H1 (cell line): ENCODE measurements around the gene GRK7. TPM values are rescaled to one million over a fixed set of nuclear protein-coding genes. Genes with fewer than 3 reads are reported as not detected.

Source experiments
- CTCF ChIA-PET: fragments of 300-600 bp; sonication (Branson Sonifier 250); formaldehyde crosslinking; loops from one replicate; lab custom pipeline; 2021; ENCODE audit not compliant: partially characterized antibody; lab: Charles Lee
- POLR2A ChIA-PET: fragments of 300-600 bp; sonication (Branson Sonifier 250); formaldehyde crosslinking; loops from one replicate; lab custom pipeline; 2021; ENCODE audit warnings: inconsistent platforms; ENCODE audit not compliant: partially characterized antibody; lab: Charles Lee
- DNase-seq, 2 experiments: peaks; one replicate each; pipeline versions ENCODE4 v3.0.0 to v3.0.0-alpha.2; 2010 to 2022; ENCODE audit warnings: low spot score in 2 of 2, low read depth in 1 of 2, mixed read lengths in 1 of 2
- FAIRE-seq: peaks from 2 replicates; lab custom pipeline; 2011; peaks lifted over from hg19 to GRCh38; lab: Jason Lieb, UNC
- H2AFZ ChIP-seq: 2 replicates; pipeline ENCODE4 v1.8.1; 2012; ENCODE audit warnings: low read length, inconsistent platforms
- H2AK5ac ChIP-seq: 2 replicates; pipeline ENCODE4 v1.6.1; 2013; ENCODE audit warnings: low read depth, low read length
- H2BK120ac ChIP-seq: replicated peaks from 2 replicates; pipeline ENCODE3; 2013; ENCODE audit warnings: low read depth, low read length, inconsistent platforms
- H2BK12ac ChIP-seq: 2 replicates; pipeline ENCODE4 v1.6.1; 2013; ENCODE audit warnings: low read depth, low read length
- H2BK15ac ChIP-seq: 2 replicates; pipeline ENCODE4 v1.6.1; 2013; ENCODE audit warnings: low read length
- H2BK20ac ChIP-seq: 2 replicates; pipeline ENCODE4 v1.6.1; 2013; ENCODE audit warnings: low read length
- H2BK5ac ChIP-seq: 2 replicates; pipeline ENCODE4 v1.6.1; 2013; ENCODE audit warnings: low read depth, low read length
- H3K14ac ChIP-seq: 2 replicates; pipeline ENCODE4 v1.6.1; 2013; ENCODE audit warnings: inconsistent platforms; ENCODE audit not compliant: insufficient read length
- H3K18ac ChIP-seq: 2 replicates; pipeline ENCODE4 v1.6.1; 2013; ENCODE audit warnings: low read length; ENCODE audit errors: extremely low read depth
- H3K23ac ChIP-seq: 2 replicates; pipeline ENCODE4 v1.6.1; 2013; ENCODE audit warnings: inconsistent platforms; ENCODE audit not compliant: insufficient read length
- H3K23me2 ChIP-seq: 2 replicates; pipeline ENCODE4 v1.6.1; 2013; ENCODE audit warnings: low read depth, low read length
- H3K27ac ChIP-seq: 2 replicates; pipeline ENCODE4 v1.6.1; 2011; ENCODE audit warnings: low read depth, low read length, inconsistent platforms
- H3K27me3 ChIP-seq, 4 experiments: replicated peaks in 1 of 4; 1 replicate in 1 of 4; 2 replicates in 3 of 4; pipeline versions ENCODE4 v1.6.1 to v1.8.1; 2011 to 2013; ENCODE audit warnings: low read length in 3 of 4, mild to moderate bottlenecking in 3 of 4, inconsistent platforms in 2 of 4, mixed read lengths in 2 of 4, moderate library complexity in 1 of 4; ENCODE audit not compliant: control insufficient read depth in 3 of 4, insufficient read depth in 3 of 4; ENCODE audit errors: extremely low read depth in 1 of 4
- H3K36me3 ChIP-seq, 4 experiments: 2 replicates each; pipeline versions ENCODE4 v1.6.1 to v1.8.1; 2011 to 2013; ENCODE audit warnings: mild to moderate bottlenecking in 4 of 4, low read length in 3 of 4, moderate library complexity in 2 of 4, control low read depth in 1 of 4, inconsistent platforms in 1 of 4; ENCODE audit not compliant: insufficient read depth in 4 of 4, control insufficient read depth in 2 of 4
- H3K4ac ChIP-seq: replicated peaks from 2 replicates; pipeline ENCODE3; 2013; ENCODE audit warnings: low read length, low read depth, mixed read lengths, inconsistent platforms; ENCODE audit not compliant: insufficient read length
- H3K4me1 ChIP-seq, 4 experiments: replicated peaks in 1 of 4; 1 replicate in 1 of 4; 2 replicates in 3 of 4; pipeline versions ENCODE4 v1.6.1 to v1.8.1; 2011 to 2013; ENCODE audit warnings: low read length in 3 of 4, inconsistent platforms in 2 of 4, mixed read lengths in 1 of 4; ENCODE audit not compliant: insufficient read depth in 4 of 4, control insufficient read depth in 3 of 4
- H3K4me2 ChIP-seq, 2 experiments: 2 replicates each; pipeline versions ENCODE4 v1.6.1 to v1.8.1; 2011 to 2013; ENCODE audit warnings: low read depth in 2 of 2, low read length in 2 of 2, control low read depth in 1 of 2, inconsistent platforms in 1 of 2, mild to moderate bottlenecking in 1 of 2; ENCODE audit not compliant: insufficient read depth in 1 of 2
- H3K4me3 ChIP-seq, 4 experiments: fragments of 200-600, 300-600 bp in 1 of 4; sonication (generic), shearing (Covaris generic), sonication (Bioruptor Twin) in 1 of 4; 2 replicates each; pipeline versions ENCODE4 v1.5.1 to v1.8.1; 2011 to 2016; ENCODE audit warnings: low read length in 4 of 4, low read depth in 3 of 4, control low read depth in 2 of 4, inconsistent platforms in 2 of 4, mild to moderate bottlenecking in 2 of 4, mixed read lengths in 1 of 4, moderate library complexity in 1 of 4; ENCODE audit not compliant: insufficient read depth in 2 of 4; ENCODE audit errors: extremely low read depth in 1 of 4
- H3K56ac ChIP-seq: replicated peaks from 2 replicates; pipeline ENCODE3; 2013; ENCODE audit warnings: low read depth, mild to moderate bottlenecking, mixed read lengths, low read length, inconsistent platforms; ENCODE audit not compliant: insufficient read length
- H3K79me1 ChIP-seq: 2 replicates; pipeline ENCODE4 v1.6.1; 2013; ENCODE audit warnings: low read depth, low read length, control low read depth
- H3K79me2 ChIP-seq, 2 experiments: 2 replicates each; pipeline versions ENCODE4 v1.6.1 to v1.8.1; 2012 to 2013; ENCODE audit warnings: low read length in 2 of 2, mild to moderate bottlenecking in 2 of 2, inconsistent platforms in 1 of 2; ENCODE audit not compliant: insufficient read depth in 2 of 2, control insufficient read depth in 1 of 2
- H3K9ac ChIP-seq, 4 experiments: replicated peaks in 1 of 4; 1 replicate in 1 of 4; 2 replicates in 3 of 4; pipeline versions ENCODE4 v1.6.1 to v1.8.1; 2011 to 2013; ENCODE audit warnings: low read depth in 3 of 4, low read length in 3 of 4, control low read depth in 2 of 4, mild to moderate bottlenecking in 2 of 4, moderate library complexity in 2 of 4, inconsistent platforms in 1 of 4; ENCODE audit errors: extremely low read depth in 1 of 4
- H3K9me3 ChIP-seq, 2 experiments: 2 replicates each; pipeline versions ENCODE4 v1.6.1 to v1.8.1; 2012 to 2013; ENCODE audit warnings: mild to moderate bottlenecking in 2 of 2, moderate library complexity in 2 of 2, control low read depth in 1 of 2, inconsistent platforms in 1 of 2, low read depth in 1 of 2, low read length in 1 of 2, mixed read lengths in 1 of 2; ENCODE audit not compliant: insufficient read depth in 2 of 2
- H4K20me1 ChIP-seq, 2 experiments: replicated peaks in 1 of 2; 2 replicates each; pipeline versions ENCODE3 to v1.8.1; 2011 to 2013; ENCODE audit warnings: inconsistent platforms in 2 of 2, low read length in 2 of 2, mild to moderate bottlenecking in 1 of 2; ENCODE audit not compliant: insufficient read depth in 2 of 2, control insufficient read depth in 1 of 2
- H4K5ac ChIP-seq: 2 replicates; pipeline ENCODE4 v1.6.1; 2013; ENCODE audit warnings: low read length, low read depth, mixed read lengths, inconsistent platforms; ENCODE audit not compliant: insufficient read length
- H4K8ac ChIP-seq: 2 replicates; pipeline ENCODE4 v1.8.0; 2013; ENCODE audit warnings: mild to moderate bottlenecking, moderate library complexity, low read length, inconsistent platforms; ENCODE audit not compliant: insufficient read depth; ENCODE audit errors: extremely low read depth
- H4K91ac ChIP-seq: replicated peaks from 2 replicates; pipeline ENCODE3; 2013; ENCODE audit warnings: low read length, mixed read lengths, inconsistent platforms; ENCODE audit not compliant: insufficient read length
- CHD1 ChIP-seq: IDR thresholded peaks from 2 replicates; pipeline ENCODE4 v1.6.1; 2012; ENCODE audit warnings: low read depth, low read length, improper control_type of control experiment
- EZH2 ChIP-seq: fragments of 200-600 bp; sonication (generic); IDR thresholded peaks from 2 replicates; pipeline ENCODE4 v1.7.1; 2012; ENCODE audit warnings: low read depth, mild to moderate bottlenecking, moderate library complexity, low read length, inconsistent platforms; ENCODE audit not compliant: severe bottlenecking
- GTF2F1 ChIP-seq: IDR thresholded peaks from 2 replicates; pipeline ENCODE4 v1.6.1; 2012; ENCODE audit warnings: low read depth, low read length, improper control_type of control experiment, borderline replicate concordance
- JUND ChIP-seq: IDR thresholded peaks from 2 replicates; pipeline ENCODE4 v1.6.1; 2011; ENCODE audit warnings: mild to moderate bottlenecking, improper control_type of control experiment, low read length
- MAFK ChIP-seq: IDR thresholded peaks from 2 replicates; pipeline ENCODE4 v1.6.1; 2012; ENCODE audit warnings: low read depth, mild to moderate bottlenecking, improper control_type of control experiment, low read length
- NANOG ChIP-seq: IDR thresholded peaks from 2 replicates; pipeline ENCODE4 v1.6.1; 2011; ENCODE audit warnings: low read length, low read depth, mild to moderate bottlenecking, inconsistent platforms; ENCODE audit not compliant: insufficient read depth, poor library complexity, severe bottlenecking
- RAD21 ChIP-seq, 2 experiments: IDR thresholded peaks in 1 of 2; conservative IDR thresholded peaks in 1 of 2; 2 replicates each; pipeline ENCODE4 v1.6.1; 2011; ENCODE audit warnings: low read depth in 2 of 2, low read length in 2 of 2, improper control_type of control experiment in 1 of 2, inconsistent platforms in 1 of 2, mild to moderate bottlenecking in 1 of 2, moderate library complexity in 1 of 2
- RXRA ChIP-seq: IDR thresholded peaks from 2 replicates; pipeline ENCODE4 v1.6.1; 2011; ENCODE audit warnings: low read depth, mild to moderate bottlenecking, low read length, moderate library complexity; ENCODE audit not compliant: insufficient read depth
- SP1 ChIP-seq: IDR thresholded peaks from 2 replicates; pipeline ENCODE4 v1.6.1; 2011; ENCODE audit warnings: low read depth, low read length
- WGBS, 2 experiments: shearing (Covaris generic) in 1 of 2; methylation state at CpG; one replicate each; pipeline versions ENCODE4 v1.1.6 to v1.1.7; 2013 to 2015; ENCODE audit warnings: low lambda C conversion rate in 2 of 2, mixed read lengths in 2 of 2, inconsistent platforms in 1 of 2, low coverage in 1 of 2, missing lambda C conversion rate in 1 of 2; ENCODE audit not compliant: insufficient replicate concordance in 2 of 2, insufficient coverage in 1 of 2, insufficient read length in 1 of 2; ENCODE audit errors: extremely low coverage in 1 of 2, missing lambda C conversion rate in 1 of 2; 5-methylcytosine and 5-hydroxymethylcytosine counted together
- polyA plus RNA-seq, 7 experiments: library from polyadenylated mRNA; depleted of rRNA in 3 of 7; stranded (reverse) in 5 of 7; unstranded in 2 of 7; fragments of >200 nt in 5 of 7; fragments of 200-250 nt in 2 of 7; gene quantifications; 1 replicate in 5 of 7; 2 replicates in 1 of 7; 4 replicates in 1 of 7; pipeline versions ENCODE4 v1.2.1 to v1.2.3, GENCODE V29; 2011 to 2013; ENCODE audit warnings: missing spikeins in 2 of 7, mixed read lengths in 2 of 7
- total RNA-seq: library from RNA; stranded (reverse); fragmentation: NEBNext Ultra II Directional; extraction: Animal tissue kit (Norgen Biotek cat#: 25700); gene quantifications from 2 replicates; pipeline ENCODE4 v1.2.1, GENCODE V29; 2021

The GRK7 gene
- total and polyA plus RNA-seq, 2 of the 8 experiments (the other 6 are each of a cell fraction or from before 2014, with no cell fraction given) = not detected

- Histone ChIP-seq H3K79me2 (no peaks in the 10 kb centered on the region), H3K4ac (no peak overlapping the region), H3K23me2 (no peaks in the 10 kb centered on the region), H2BK15ac (no peak overlapping the region), H3K4me2 (no peak overlapping the region), H4K20me1 (no peaks in the 10 kb centered on the region), H3K9ac (no peak overlapping the region), H3K18ac (no peak overlapping the region), H2BK5ac (no peak overlapping the region), H2AK5ac (no peak overlapping the region), H2BK20ac (no peak overlapping the region), H4K91ac (no peak overlapping the region), H3K9me3 (no peaks in the 10 kb centered on the region), H3K56ac (no peak overlapping the region), H3K4me3 (no peak overlapping the region), H3K36me3 (no peaks in the 10 kb centered on the region; a peak in 1 of 8 replicates), H3K79me1 (no peaks in the 10 kb centered on the region), H3K23ac (no peak overlapping the region), H3K4me1 (no peaks in the 10 kb centered on the region), H2AFZ (no peak overlapping the region), H2BK12ac (no peak overlapping the region), H4K8ac (no peak overlapping the region), H3K27me3 (no peaks in the 10 kb centered on the region), H3K27ac (no peak overlapping the region), H3K14ac (no peak overlapping the region), H4K5ac (no peak overlapping the region), H2BK120ac (no peak overlapping the region)
- ChIA-PET POLR2A (interaction anchor here (1.3 to 1.5 kb wide), 3 partner anchors 9 to 43 kb away, joined by 3 to 5 read pairs (median 4); no protein-coding TSS in a partner anchor), CTCF (interaction anchor here (2.1 kb wide), 1 partner anchor 16 kb away, joined by 9 read pairs; the partner anchor contains the start of gene RNF7)
- 63% methylated on average over 1 of the region's 1 CpG; no CpG with 5 or more reads in 1 of the 2 experiments for WGBS, 2 experiments
- FAIRE-seq (no peak), DNase-seq (no peak)
- TF ChIP-seq SP1 (no peak), RXRA (no peak), EZH2 (no peak), NANOG (no peak), CHD1 (no peak), RAD21 (IDR thresholded peaks at IDR 0.05 in 1 of 2, conservative IDR thresholded peaks at IDR 0.05 in 1 of 2; ENCODE audit: low read depth in 2 of 2, low read length in 2 of 2) (no peak), GTF2F1 (no peak), MAFK (no peak), JUND (no peak)
Measured at GRCh38 chr3:141754032-141754431, 9.2 kb upstream of the GRK7 start.
